Suppressor macrophage (primary cell): Measurements from ENCODE around the gene CD177.
A peak's percentile ranks its signal among the peaks of the same experiment; 100 is the strongest.
"Not testable (repeated sequence)": the region's sequence is repeated elsewhere in the genome, so short reads cannot be mapped to it uniquely, and the experiment has no call there.

ENCODE experiments used
- DNase-seq, 4 experiments: peaks; one replicate each; pipeline ENCODE4 v3.0.0-alpha.2; 2020 to 2022

CD177 gene

DNA sequence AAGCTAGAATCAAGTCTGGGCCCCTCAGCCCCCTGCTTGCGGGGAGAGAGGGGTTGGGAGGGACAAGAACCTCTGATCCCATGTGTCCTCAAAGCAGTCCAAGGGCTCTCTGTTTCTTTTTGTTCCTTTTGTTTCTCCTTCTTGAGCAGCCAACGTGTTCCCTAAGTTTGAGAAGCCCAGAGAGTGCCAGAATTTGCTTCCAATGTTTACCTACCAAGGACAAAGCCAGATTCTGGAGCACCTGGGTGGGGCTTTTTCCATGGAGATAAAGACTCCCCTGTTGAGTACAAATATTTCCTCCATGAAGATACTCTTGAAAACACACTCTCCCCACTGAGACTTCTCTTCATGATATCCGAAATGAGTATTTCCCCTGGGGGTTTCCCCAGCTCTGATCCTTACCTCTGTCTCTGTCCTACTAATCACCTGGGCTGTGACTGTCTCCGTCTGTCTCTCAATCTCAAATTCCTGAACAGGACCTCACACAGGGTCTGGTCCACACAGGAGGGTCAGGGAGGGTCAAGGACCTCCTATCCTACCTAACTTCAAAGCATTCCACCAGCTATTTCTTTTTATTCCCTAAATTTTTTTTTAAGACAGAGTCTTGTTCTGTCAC is 27.4 kb downstream of the CD177 start:
- DNase-seq = no peak

DNA sequence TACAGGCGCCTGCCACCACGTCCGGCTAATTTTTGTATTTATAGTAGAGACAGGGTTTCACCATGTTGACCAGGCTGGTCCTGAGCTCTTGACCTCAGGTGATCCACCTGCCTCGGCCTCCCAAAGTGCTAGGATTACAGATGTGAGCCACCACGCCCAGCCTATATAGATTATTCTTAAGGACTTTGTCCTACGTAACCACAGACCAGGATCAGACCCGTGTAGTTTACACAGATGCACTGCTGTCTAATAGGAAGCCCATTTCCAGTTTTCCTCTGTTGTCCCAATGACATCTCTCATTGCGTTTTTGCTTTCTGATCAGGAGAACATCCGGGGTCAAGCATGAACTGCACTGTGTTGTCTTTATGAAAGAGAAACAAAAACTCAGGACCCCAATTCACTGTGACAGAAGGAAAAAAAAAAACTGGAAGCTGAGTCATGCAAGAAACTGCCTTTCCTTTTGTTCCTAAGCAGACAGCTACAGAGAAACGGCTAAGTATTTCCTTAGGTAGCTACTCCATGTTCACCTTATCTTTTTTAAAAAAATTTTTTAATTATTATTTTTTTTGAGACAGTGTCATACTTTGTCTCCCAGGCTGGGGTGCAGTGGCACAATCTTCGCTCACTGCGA is 29.2 kb downstream of the CD177 start:
- DNase-seq = not testable (repeated sequence)

DNA sequence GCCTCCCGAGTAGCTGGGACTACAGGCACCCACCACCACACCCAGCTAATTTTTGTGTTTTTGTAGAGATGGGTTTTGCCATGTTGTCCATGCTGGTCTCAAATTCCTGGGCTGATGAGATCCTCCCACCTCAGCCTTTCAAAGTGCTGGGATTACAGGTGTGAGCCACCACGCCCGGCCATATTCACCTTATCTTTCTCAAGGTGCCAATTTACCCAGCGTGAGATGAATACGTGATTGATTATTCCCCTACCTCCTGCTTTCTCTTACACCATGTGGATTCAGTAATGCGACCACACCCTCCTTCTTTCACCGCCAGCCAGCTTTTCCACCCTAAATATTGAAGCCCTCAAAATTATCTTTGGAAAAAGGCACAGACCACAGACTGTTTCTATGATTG is 29.8 kb downstream of the CD177 start:
- not testable (repeated sequence) for DNase-seq

GRCh38 chr19:43383759-43384158 is 30.3 kb downstream of the CD177 start:
- DNase-seq = not testable (repeated sequence)

GRCh38 chr19:43390903-43391551 is 37.5 kb downstream of the CD177 start:
- not testable (repeated sequence) for DNase-seq

DNA sequence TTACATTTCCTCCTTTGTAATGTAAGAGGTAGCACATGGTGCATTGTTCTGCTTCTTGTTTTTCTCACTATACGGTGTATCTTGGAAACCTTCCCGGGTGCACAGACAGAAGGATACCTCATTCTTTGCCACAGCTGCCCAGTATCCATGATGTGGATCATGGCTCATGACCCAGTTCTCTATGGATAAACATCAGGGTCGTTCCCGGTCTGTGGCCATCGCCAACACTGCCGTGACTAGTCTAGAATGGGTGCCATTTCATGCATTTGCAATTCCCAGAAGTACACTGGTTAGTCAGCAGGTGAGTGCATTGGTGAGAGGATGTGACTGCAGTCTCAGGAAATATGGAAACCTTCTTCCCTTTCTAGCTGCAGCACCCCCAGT is 38.1 kb downstream of the CD177 start:
- not testable (repeated sequence) for DNase-seq

GRCh38 chr19:43393501-43393900 is 40.0 kb downstream of the CD177 start:
- DNase-seq = not testable (repeated sequence)

- DNase-seq = no peak
Observed at GRCh38 chr19:43395561-43395960, 42.1 kb downstream of the CD177 start.

DNA sequence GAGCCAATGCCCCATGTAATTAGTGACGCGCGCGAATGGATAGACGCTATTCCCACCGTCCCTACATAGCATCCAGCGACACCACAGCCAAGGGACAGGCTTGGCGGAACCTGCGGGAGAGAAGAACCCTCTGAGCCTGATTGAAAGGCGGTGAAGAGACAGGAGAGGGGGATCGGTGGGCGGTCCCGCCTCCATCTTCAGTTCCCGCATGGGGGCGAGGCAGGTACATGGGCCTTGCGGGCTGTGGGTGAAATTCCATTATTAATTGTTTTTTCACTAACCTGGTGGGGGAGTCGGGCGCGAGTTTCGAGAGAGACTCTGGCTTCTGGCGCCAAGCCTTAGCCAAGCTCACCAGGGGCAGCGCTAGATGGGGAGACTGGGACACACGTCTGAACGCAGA is 52.8 kb downstream of the CD177 start:
- no peak for DNase-seq

- DNase-seq = no peak
Observed at GRCh38 chr19:43407416-43408005, 54.0 kb downstream of the CD177 start.

GRCh38 chr19:43408043-43408442 is 54.6 kb downstream of the CD177 start:
- DNase-seq = no peak

- peak in 1 of 4 experiments; percentile 10 for DNase-seq
Observed at GRCh38 chr19:43409415-43409814, 55.9 kb downstream of the CD177 start.

DNA sequence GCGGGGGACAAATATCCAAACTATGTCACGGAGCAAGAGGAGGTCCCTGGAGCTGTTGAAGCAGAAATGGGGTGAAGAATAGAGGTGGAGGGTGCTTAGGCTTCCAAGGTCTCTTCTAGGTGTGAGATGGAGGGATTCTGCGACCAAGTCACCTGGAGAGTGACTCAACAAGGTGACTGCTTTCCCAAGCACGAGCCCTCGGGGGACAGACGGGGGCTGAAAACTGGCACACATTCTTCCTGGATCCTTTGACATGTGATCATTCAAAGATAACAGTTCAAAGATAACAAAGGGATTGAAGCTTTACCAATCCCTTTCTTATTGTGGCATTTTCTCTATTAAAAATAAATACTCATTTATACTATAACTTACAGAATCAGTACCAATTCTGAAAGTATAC is 59.0 kb downstream of the CD177 start:
- DNase-seq = no peak
